Smooth muscle cell (in vitro differentiated cells): ENCODE data around the gene CELF1. TPM values are rescaled to one million over a fixed set of nuclear protein-coding genes. Genes with fewer than 3 reads are reported as not detected.
"Not testable (repeated sequence)": the region's sequence is repeated elsewhere in the genome, so short reads cannot be mapped to it uniquely, and the experiment has no call there.

Source experiments
- DNase-seq: peaks from one replicate; lab custom pipeline; 2025; ENCODE audit not compliant: unreplicated experiment; lab: John Stamatoyannopoulos, UW
- H2AFZ ChIP-seq: fragments of 200-600 bp; sonication (generic); 2 replicates; pipeline ENCODE4 v1.6.0; 2016; ENCODE audit warnings: antibody characterized with exemption, low read depth, mild to moderate bottlenecking
- H3F3A ChIP-seq: fragments of 200-600 bp; sonication (generic); 2 replicates; pipeline ENCODE4 v1.6.0; 2017; ENCODE audit warnings: antibody characterized with exemption, low read depth
- H3K27ac ChIP-seq: fragments of 200-600 bp; sonication (generic); 2 replicates; pipeline ENCODE4 v1.5.1; 2016; ENCODE audit warnings: low read depth, mild to moderate bottlenecking
- H3K27me3 ChIP-seq: fragments of 200-600 bp; sonication (generic); 2 replicates; pipeline ENCODE4 v1.6.1; 2016; ENCODE audit warnings: low read depth, mild to moderate bottlenecking
- H3K36me3 ChIP-seq: fragments of 200-600 bp; sonication (generic); 2 replicates; pipeline ENCODE4 v1.5.1; 2016; ENCODE audit warnings: low read depth
- H3K4me1 ChIP-seq: fragments of 200-600 bp; sonication (generic); 2 replicates; pipeline ENCODE4 v1.5.1; 2016; ENCODE audit warnings: low read depth
- H3K4me2 ChIP-seq: fragments of 200-600 bp; sonication (generic); 2 replicates; pipeline ENCODE4 v1.6.0; 2016; ENCODE audit warnings: mild to moderate bottlenecking
- H3K4me3 ChIP-seq: fragments of 200-600 bp; sonication (generic); 2 replicates; pipeline ENCODE4 v1.5.1; 2016; ENCODE audit warnings: mild to moderate bottlenecking
- H3K79me2 ChIP-seq: fragments of 200-600 bp; sonication (generic); 2 replicates; pipeline ENCODE4 v1.6.0; 2016; ENCODE audit warnings: low read depth, mild to moderate bottlenecking
- H3K9ac ChIP-seq: fragments of 200-600 bp; sonication (generic); 2 replicates; pipeline ENCODE4 v1.6.0; 2016; ENCODE audit warnings: low read depth
- H3K9me3 ChIP-seq: fragments of 200-600 bp; sonication (generic); replicated peaks from 2 replicates; pipeline ENCODE4 v1.5.1; 2016; ENCODE audit warnings: low read depth
- H4K20me1 ChIP-seq: fragments of 200-600 bp; sonication (generic); 2 replicates; pipeline ENCODE4 v1.6.0; 2016; ENCODE audit warnings: low read depth
- WGBS: methylation state at CpG from one replicate; pipeline ENCODE4 v1.1.7; 2016; ENCODE audit warnings: low lambda C conversion rate; 5-methylcytosine and 5-hydroxymethylcytosine counted together
- polyA plus RNA-seq: library from polyadenylated mRNA; unstranded; fragments of >200 nt; fragmentation: Nextera tagmentation; extraction: Ambion mirVana; gene quantifications from 2 replicates; pipeline ENCODE4 v1.2.1, GENCODE V29; 2016
- total RNA-seq: library from RNA; depleted of rRNA; stranded (reverse); fragments of >200 nt; gene quantifications from 2 replicates; pipeline ENCODE4 v1.2.3, GENCODE V29; 2014
- TF ChIP-seq, protein P1 (sequence below): fragments of 200-600 bp; sonication (generic); IDR thresholded peaks from 2 replicates; pipeline ENCODE4 v1.5.1; 2017; ENCODE audit warnings: borderline replicate concordance, mild to moderate bottlenecking, antibody characterized with exemption; ENCODE audit not compliant: insufficient read depth, poor library complexity, severe bottlenecking

CELF1 gene
- total and polyA plus RNA-seq, 2 experiments from 2014 or later = 42.5 to 64.8 TPM

GRCh38 chr11:47560426-47560825 is 7.5 kb upstream of the CELF1 start:
- H3K27me3 ChIP-seq = no peaks in the 10 kb centered on the region
- no peak overlapping the region for H3K4me3 ChIP-seq
- peaks cover 3% of the 10 kb centered on the region for H3K79me2 ChIP-seq
- no peaks in the 10 kb centered on the region for H3K9me3 ChIP-seq
- H4K20me1 ChIP-seq = no peaks in the 10 kb centered on the region
- DNase-seq = no peak
- TF ChIP-seq, protein P1, sequence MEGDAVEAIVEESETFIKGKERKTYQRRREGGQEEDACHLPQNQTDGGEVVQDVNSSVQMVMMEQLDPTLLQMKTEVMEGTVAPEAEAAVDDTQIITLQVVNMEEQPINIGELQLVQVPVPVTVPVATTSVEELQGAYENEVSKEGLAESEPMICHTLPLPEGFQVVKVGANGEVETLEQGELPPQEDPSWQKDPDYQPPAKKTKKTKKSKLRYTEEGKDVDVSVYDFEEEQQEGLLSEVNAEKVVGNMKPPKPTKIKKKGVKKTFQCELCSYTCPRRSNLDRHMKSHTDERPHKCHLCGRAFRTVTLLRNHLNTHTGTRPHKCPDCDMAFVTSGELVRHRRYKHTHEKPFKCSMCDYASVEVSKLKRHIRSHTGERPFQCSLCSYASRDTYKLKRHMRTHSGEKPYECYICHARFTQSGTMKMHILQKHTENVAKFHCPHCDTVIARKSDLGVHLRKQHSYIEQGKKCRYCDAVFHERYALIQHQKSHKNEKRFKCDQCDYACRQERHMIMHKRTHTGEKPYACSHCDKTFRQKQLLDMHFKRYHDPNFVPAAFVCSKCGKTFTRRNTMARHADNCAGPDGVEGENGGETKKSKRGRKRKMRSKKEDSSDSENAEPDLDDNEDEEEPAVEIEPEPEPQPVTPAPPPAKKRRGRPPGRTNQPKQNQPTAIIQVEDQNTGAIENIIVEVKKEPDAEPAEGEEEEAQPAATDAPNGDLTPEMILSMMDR = no peak
- no peak overlapping the region for H3K4me2 ChIP-seq
- no peak overlapping the region for H3K27ac ChIP-seq
- H3K36me3 ChIP-seq = no peaks in the 10 kb centered on the region
- H3K4me1 ChIP-seq = no peaks in the 10 kb centered on the region
- H3K9ac ChIP-seq = no peak overlapping the region
- H3F3A ChIP-seq = no peaks in the 10 kb centered on the region
- WGBS = 89% methylated on average over 2 of the region's 2 CpGs
- H2AFZ ChIP-seq = no peak overlapping the region

DNA sequence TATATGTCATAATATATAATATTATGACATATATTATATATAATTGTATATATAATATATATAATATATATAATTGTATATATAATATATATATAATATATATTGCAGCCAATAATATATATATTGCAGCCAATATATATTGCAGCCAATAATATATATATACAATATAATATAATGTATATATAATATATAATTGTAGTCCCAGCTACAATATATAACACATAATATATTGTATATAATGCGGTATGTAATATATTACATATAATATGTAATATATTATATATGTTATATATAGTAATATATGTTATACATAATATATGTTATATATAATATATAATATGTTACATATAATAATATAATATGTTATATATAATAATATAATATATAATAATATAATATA is 5.8 kb upstream of the CELF1 start:
- DNase-seq = no peak
- no peaks in the 10 kb centered on the region for H3K9me3 ChIP-seq
- WGBS = 100% methylated on average over 1 of the region's 1 CpG
- H4K20me1 ChIP-seq = no peaks in the 10 kb centered on the region
- H3K27me3 ChIP-seq = no peaks in the 10 kb centered on the region
- no peaks in the 10 kb centered on the region for H3K79me2 ChIP-seq
- H3K4me2 ChIP-seq = no peak overlapping the region
- TF ChIP-seq, protein P1 = no peak
- no peak overlapping the region for H3K9ac ChIP-seq
- no peak overlapping the region for H2AFZ ChIP-seq
- no peaks in the 10 kb centered on the region for H3F3A ChIP-seq
- H3K4me1 ChIP-seq = no peaks in the 10 kb centered on the region
- H3K36me3 ChIP-seq = no peaks in the 10 kb centered on the region
- H3K4me3 ChIP-seq = no peak overlapping the region
- no peak overlapping the region for H3K27ac ChIP-seq

DNA sequence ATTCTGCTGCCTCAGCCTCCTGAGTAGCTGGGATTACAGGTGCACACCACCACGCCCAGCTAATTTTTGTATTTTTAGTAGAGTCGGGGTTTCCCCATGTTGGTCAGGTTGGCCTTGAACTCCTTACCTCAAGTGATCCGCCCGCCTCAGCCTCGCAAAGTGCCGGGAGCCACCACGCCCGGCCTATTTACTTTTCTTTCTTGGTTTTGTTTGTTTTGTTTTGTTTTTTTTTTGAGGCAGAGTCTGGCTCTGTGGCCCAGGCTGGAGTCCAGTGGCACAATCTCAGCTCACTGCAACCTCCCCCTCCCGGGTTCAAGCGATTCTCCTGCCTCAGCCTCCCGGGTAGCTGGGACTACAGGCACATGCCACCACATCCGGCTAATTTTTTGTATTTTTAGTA is 4.1 kb upstream of the CELF1 start:
- H3K9me3 ChIP-seq, H2AFZ ChIP-seq, H3K27ac ChIP-seq, H3K4me1 ChIP-seq, H3K9ac ChIP-seq, H3K4me3 ChIP-seq, H4K20me1 ChIP-seq, H3K4me2 ChIP-seq, H3K79me2 ChIP-seq, H3K27me3 ChIP-seq, DNase-seq, H3F3A ChIP-seq, H3K36me3 ChIP-seq: not testable (repeated sequence)
- 98% methylated on average over 12 of the region's 12 CpGs for WGBS

- peak overlapping the region; percentile 73 for H3K9ac ChIP-seq
- no peak for DNase-seq
These were observed 443 bp upstream of the CELF1 start for GRCh38 chr11:47553406-47553743.

More at GRCh38 chr11:47553406-47553743, 443 bp upstream of the CELF1 start:
- Histone ChIP-seq H4K20me1 (peaks cover 41% of the 10 kb centered on the region), H3F3A (no peaks in the 10 kb centered on the region), H3K27me3 (no peaks in the 10 kb centered on the region), H3K4me2 (peak overlapping the region; percentile 99), H3K9me3 (no peaks in the 10 kb centered on the region), H3K4me1 (peaks cover 21% of the 10 kb centered on the region), H3K27ac (no peak overlapping the region), H3K79me2 (peaks cover 45% of the 10 kb centered on the region), H2AFZ (peak overlapping the region; percentile 100), H3K4me3 (peak overlapping the region; percentile 99), H3K36me3 (no peaks in the 10 kb centered on the region)
- WGBS = 19% methylated on average over 9 of the region's 9 CpGs
- TF ChIP-seq, protein P1 = no peak
